Lower leg skin (tissue), 3 donors: ENCODE measurements around the gene DDX11.
"Not testable (repeated sequence)": the region's sequence is repeated elsewhere in the genome, so short reads cannot be mapped to it uniquely, and the experiment has no call there.

Experiments used
- CTCF ChIP-seq, 3 donors: fragments of 450-650 bp; IDR thresholded peaks; one replicate each; pipeline ENCODE4 v1.5.1; 2016; ENCODE audit warnings: antibody characterized with exemption in 3 of 3, mild to moderate bottlenecking in 3 of 3, moderate library complexity in 2 of 3
- POLR2A ChIP-seq, 2 donors: fragments of 450-650 bp; IDR thresholded peaks; one replicate each; pipeline ENCODE4 v1.6.1; 2016 to 2017; ENCODE audit warnings: antibody characterized with exemption in 2 of 2, mild to moderate bottlenecking in 1 of 2, moderate library complexity in 1 of 2

GRCh38 chr12:31092718-31093117, 19.1 kb downstream of the DDX11 start:
- not testable (repeated sequence) for TF ChIP-seq CTCF, POLR2A (IDR thresholded peaks at IDR 0.05)
